Pancreas (tissue), 10 donors: ENCODE measurements around the gene COPA. TPM values are rescaled to one million over a fixed set of nuclear protein-coding genes. Genes with fewer than 3 reads are reported as not detected.

Experiments used
- ATAC-seq, 4 donors: fragments of 200-7000 bp; cut with Tn5 transposase; one replicate each; pipeline versions ENCODE4 v1.8.0 to v1.9.1; 2020; ENCODE audit warnings: mild to moderate bottlenecking in 4 of 4, moderate library complexity in 4 of 4
- DNase-seq, 6 donors: peaks; one replicate each; pipeline ENCODE4 v3.0.0-alpha.2; 2020
- FAIRE-seq: peaks from 2 replicates; lab custom pipeline; 2012; peaks lifted over from hg19 to GRCh38; lab: Jason Lieb, UNC
- H3K27ac ChIP-seq, 4 donors: fragments of 200-600 bp; sonication (generic); 1 replicate in 3 of 4; 2 replicates in 1 of 4; pipeline versions ENCODE4 v1.5.0 to v1.8.0; 2020
- H3K27me3 ChIP-seq, 4 donors: fragments of 200-600 bp; one replicate each; pipeline ENCODE4 v1.8.0; 2021
- H3K36me3 ChIP-seq, 3 donors: fragments of 200-600 bp; sonication (generic) in 1 of 3; one replicate each; pipeline versions ENCODE4 v1.5.0 to v1.8.0; 2020 to 2021
- H3K4me1 ChIP-seq, 3 donors: fragments of 200-600 bp; one replicate each; pipeline ENCODE4 v1.8.0; 2021
- H3K4me3 ChIP-seq, 4 donors: fragments of 200-600 bp; sonication (generic) in 2 of 4; one replicate each; pipeline versions ENCODE4 v1.5.0 to v1.8.0; 2020 to 2021
- H3K9me3 ChIP-seq, 4 donors: fragments of 200-600 bp; one replicate each; pipeline ENCODE4 v1.8.0; 2021
- CTCF ChIP-seq, 4 donors: fragments of 200-600 bp; sonication (generic) in 3 of 4; IDR thresholded peaks; one replicate each; pipeline versions ENCODE4 v1.5.0 to v1.8.0; 2021; ENCODE audit warnings: antibody characterized with exemption in 4 of 4
- WGBS, 2 donors: extraction: QIAGEN DNeasy Blood & Tissue Kit; methylation state at CpG; one replicate each; pipeline ENCODE4 v1.1.7; 2013; 5-methylcytosine and 5-hydroxymethylcytosine counted together
- intact Hi-C, 3 donors: fragments of 100-400 bp; cut with DNase I; formaldehyde crosslinking; loops; one replicate each; pipeline versions ENCODE4 v1.11.1 to v1.14.2; 2022
- polyA plus RNA-seq, 2 donors: library from polyadenylated mRNA; stranded (reverse); fragments of 200-250 nt; gene quantifications; one replicate each; pipeline ENCODE4 v1.2.3, GENCODE V29; 2013
- total RNA-seq, 6 donors: library from RNA; stranded (reverse); fragmentation: NEBNext Ultra II Directional in 4 of 6; extraction: Animal tissue kit (Norgen Biotek cat#: 25700) in 4 of 6; gene quantifications; one replicate each; pipeline versions ENCODE4 v1.2.1 to v1.2.4, GENCODE V29; 2021 to 2023
- donor health status: healthy with polysubstance abuse.
- donor health status: DM: no; HTN: no; CAD: no; lungs with moderate emphysema.
- donor health status: DM: no; HTN: no; CAD: no.
- donor health status: control.
- donor health status: control.
- donor health status: Bipolar disorder and iron deficiency.
- donor health status: DM: yes; HTN: yes; CAD: no.
- donor health status: DM: no; HTN: no; CAD: no.
- donor health status: DM: no; HTN: no; CAD: no.
- donor health status: DM: yes; HTN: yes; CAD: no.

Gene COPA
- total and polyA plus RNA-seq, 8 donors = 34.7 to 114 (median 75.9) TPM

- no peak for TF ChIP-seq CTCF (IDR thresholded peaks at IDR 0.05)
- H3K27me3 ChIP-seq = no peaks in the 10 kb centered on the region
- DNase-seq = no peak
- peak overlapping the region in 3 of 4 donors; percentile 4 to 52 (median 27) for H3K27ac ChIP-seq
- no peaks in the 10 kb centered on the region for H3K4me1 ChIP-seq
- 36 to 39% methylated on average over 9 of the region's 9 CpGs for WGBS, 2 donors
- H3K9me3 ChIP-seq = no peaks in the 10 kb centered on the region
- intact Hi-C loops = loop anchor here in 2 of 3 donors (10.0 kb wide), 2 partner anchors 181 to 271 kb away; partner anchors contain the start of gene CASQ1 (in 1 of the 2)
- no peak overlapping the region for H3K4me3 ChIP-seq
- H3K36me3 ChIP-seq = no peaks in the 10 kb centered on the region
- FAIRE-seq = no peak
- ATAC-seq = peak in 3 of 4 donors; percentile 36 to 43 (median 43)
Observed at GRCh38 chr1:160375788-160376524, 32.9 kb upstream of the COPA start.

GRCh38 chr1:160374306-160375110 is 31.5 kb upstream of the COPA start:
- no peaks in the 10 kb centered on the region for H3K36me3 ChIP-seq
- no peak overlapping the region for H3K4me3 ChIP-seq
- no peak for FAIRE-seq
- H3K9me3 ChIP-seq = no peaks in the 10 kb centered on the region
- no peak for ATAC-seq
- no peak for DNase-seq
- no peak for TF ChIP-seq CTCF (IDR thresholded peaks at IDR 0.05)
- WGBS, 2 donors = 51 to 59% methylated on average over 6 of the region's 6 CpGs
- H3K4me1 ChIP-seq = no peaks in the 10 kb centered on the region
- no peaks in the 10 kb centered on the region for H3K27me3 ChIP-seq
- intact Hi-C loops = loop anchor here in 2 of 3 donors (10.0 kb wide), 2 partner anchors 180 to 270 kb away; partner anchors contain the start of gene CASQ1 (in 1 of the 2)
- peak overlapping the region in 1 of 4 donors; percentile 28 for H3K27ac ChIP-seq

GRCh38 chr1:160373696-160374095 is 30.6 kb upstream of the COPA start:
- Histone ChIP-seq H3K9me3 (no peaks in the 10 kb centered on the region), H3K4me1 (no peaks in the 10 kb centered on the region), H3K27ac (no peak overlapping the region), H3K4me3 (no peak overlapping the region), H3K36me3 (no peaks in the 10 kb centered on the region), H3K27me3 (no peaks in the 10 kb centered on the region)
- DNase-seq (no peak), ATAC-seq (no peak), FAIRE-seq (no peak)
- TF ChIP-seq CTCF (IDR thresholded peaks at IDR 0.05) = no peak
- intact Hi-C loops = loop anchor here in 2 of 3 donors (10.0 kb wide), 2 partner anchors 179 to 269 kb away; partner anchors contain the start of gene CASQ1 (in 1 of the 2)
- 79 to 93% methylated on average over 4 of the region's 4 CpGs for WGBS, 2 donors

GRCh38 chr1:160371756-160372155 is 28.7 kb upstream of the COPA start:
- no peak for DNase-seq
- Histone ChIP-seq H3K4me3 (no peak overlapping the region), H3K27me3 (no peaks in the 10 kb centered on the region), H3K27ac (no peak overlapping the region), H3K4me1 (no peaks in the 10 kb centered on the region), H3K36me3 (no peaks in the 10 kb centered on the region), H3K9me3 (no peaks in the 10 kb centered on the region)
- intact Hi-C loops = loop anchor here in 2 of 3 donors (10.0 kb wide), 2 partner anchors 177 to 267 kb away; partner anchors contain the start of gene CASQ1 (in 1 of the 2)
- no peak for FAIRE-seq
- ATAC-seq = no peak
- no peak for TF ChIP-seq CTCF (IDR thresholded peaks at IDR 0.05)
- 76 to 86% methylated on average over 4 of the region's 4 CpGs for WGBS, 2 donors
